Measurements from ENCODE around the gene PRM1.
"Not testable (repeated sequence)": the region's sequence is repeated elsewhere in the genome, so short reads cannot be mapped to it uniquely, and the experiment has no call there.

The PRM1 gene

DNA sequence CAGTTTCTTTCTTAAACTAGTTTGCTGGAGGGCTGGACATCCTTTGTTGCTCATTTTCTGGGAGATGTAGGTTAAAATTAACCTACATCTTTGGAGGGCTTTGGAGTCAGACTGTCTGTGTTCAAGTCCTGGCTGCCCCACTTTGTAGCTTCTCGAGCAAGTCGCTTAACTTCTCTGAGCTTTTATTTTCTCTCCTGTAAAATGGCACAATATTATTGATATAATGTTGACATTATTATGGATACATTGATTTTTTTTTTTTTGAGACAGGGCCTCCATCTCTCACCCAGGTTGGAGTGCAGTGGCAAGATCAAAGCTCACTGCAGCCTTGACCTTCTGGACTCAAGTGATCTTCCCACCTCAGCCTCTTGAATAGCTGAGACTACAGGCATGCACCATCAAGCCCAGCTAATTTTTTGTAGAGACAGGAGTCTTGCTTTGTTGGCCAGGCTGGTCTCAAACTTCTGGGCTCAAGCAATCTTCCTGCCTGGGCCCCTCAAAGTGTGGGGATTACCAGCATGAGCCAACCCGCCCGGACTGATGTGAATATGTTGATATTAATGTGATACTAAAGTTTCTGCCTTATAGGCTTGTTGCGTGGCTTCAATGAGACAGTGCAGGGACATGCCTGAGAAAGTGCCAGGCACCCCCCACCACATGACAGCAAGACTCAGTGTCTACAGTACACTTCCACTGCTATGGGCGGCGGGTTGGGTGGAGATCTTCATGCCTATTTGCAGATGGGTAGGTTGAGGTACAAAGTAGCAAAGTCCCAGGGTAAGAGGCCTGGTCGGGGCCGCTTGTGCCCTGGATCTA is 32.6 kb upstream of the PRM1 start:
- DNase-seq, result no peak

DNA sequence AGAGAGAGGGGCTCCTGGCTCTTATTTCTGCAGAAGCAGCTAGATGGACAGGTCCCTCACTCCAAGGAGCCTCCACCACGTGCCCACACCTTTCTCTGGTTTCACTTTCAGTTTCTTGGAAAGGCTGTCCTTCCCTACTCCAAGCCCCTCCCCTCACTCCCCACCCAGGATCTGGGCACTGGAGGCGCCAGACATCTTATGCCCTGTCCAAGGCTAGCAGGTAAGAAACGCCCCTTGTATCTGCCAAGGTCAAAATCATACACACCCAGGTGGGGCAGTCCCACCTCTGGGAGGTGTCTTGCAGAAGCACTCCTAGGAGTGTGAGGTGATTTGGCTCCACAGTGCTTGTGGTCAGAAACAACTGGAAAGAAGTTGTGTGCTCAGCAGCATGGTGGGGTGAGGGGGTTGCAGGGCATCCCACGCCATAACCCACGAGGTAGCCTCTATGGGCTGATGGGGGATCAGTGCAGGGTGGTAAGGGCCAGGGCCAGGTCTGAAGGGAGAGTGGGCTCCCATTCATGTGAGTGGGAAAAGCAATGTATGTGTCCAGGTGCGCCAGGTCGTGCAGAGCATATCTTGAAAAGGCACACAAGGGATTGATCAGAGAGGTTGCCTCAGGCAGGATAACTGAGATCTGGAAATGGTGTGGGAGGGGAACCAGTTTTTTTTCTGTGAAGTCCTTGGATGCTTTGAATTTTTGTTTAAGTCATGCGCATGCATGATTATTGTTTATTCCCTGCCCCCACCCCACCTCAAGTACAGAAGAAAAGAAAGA is 31.8 kb upstream of the PRM1 start:
- DNase-seq, result peak; percentile 77

DNA sequence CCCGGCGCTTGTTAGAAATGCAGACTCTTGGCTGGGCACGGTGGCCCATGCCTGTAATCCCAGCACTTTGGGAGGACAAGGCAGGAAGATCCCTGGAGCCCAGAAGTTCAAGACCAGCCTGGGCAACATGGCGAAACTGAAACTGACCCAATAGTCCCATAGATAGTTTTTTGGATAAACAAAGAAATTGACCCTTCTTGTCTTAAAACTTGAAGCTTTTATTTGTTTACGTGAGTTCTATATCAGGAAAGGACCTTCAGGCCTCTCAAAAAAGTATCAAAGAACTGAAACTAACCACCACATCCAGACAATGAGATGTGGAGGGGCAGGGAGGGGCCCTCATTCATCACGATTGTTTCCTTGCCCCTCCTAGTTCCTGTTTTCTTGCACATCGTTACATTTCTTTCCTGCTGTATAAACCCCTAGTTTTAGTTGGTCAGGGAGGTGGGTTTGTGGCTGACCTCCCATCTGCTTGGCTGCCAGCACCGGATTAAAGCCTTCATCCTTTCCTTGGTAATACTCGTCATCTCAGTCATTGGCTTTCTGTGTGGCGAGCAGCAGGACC is 29.9 kb upstream of the PRM1 start:
- DNase-seq, result no peak

DNA sequence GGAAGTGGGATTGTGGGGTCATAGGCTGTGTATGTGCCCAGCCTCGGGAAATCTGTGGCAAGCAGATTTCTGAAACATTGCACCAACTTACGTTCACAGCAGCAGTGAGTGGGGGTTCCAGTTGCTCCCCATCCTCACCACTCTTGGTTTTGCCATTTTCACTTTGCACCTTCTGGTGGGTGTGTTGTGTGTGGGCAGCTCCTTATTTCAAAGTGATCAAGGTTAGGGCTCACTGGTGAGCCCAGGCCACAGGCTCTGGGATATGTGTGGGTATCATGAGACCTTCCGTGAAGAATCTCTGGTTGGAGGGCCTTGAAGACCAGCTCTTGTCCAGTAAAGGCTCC is 29.5 kb upstream of the PRM1 start:
- no peak for DNase-seq

DNA sequence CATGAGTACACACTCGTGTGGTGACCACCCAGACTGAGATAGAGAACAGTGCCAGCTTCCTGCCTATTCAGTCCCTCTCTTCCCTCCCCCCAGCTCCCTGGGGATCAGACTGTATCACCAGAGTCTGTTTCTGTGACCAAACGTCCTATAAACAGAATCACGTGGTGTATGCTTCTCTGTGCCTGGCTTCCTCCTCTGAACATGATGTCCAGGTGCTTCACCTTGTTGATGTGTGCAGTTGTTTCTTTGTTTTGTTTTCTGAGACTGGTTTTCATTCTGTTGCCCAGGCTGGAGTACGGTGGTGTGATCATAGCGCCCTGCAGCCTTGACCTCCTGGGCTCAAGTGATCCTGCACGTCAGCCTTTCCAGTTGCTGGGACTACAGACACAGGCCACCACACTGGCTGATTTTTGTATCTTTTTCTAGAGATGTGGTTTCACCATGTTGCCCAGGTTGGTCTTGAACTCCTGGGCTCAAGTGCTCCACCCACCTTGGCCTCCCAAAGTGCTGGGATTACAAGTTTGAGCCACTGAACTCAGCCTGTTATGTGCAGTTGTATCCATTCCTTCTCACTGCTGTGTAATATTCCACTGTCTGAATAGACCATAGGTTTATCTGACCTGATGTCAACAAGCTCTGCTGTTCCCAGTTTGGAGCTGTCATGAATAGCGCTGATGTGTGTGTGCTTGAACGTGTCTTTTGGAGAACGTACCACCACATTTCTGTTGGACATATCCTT is 28.9 kb upstream of the PRM1 start:
- DNase-seq, result peak; percentile 53

DNA sequence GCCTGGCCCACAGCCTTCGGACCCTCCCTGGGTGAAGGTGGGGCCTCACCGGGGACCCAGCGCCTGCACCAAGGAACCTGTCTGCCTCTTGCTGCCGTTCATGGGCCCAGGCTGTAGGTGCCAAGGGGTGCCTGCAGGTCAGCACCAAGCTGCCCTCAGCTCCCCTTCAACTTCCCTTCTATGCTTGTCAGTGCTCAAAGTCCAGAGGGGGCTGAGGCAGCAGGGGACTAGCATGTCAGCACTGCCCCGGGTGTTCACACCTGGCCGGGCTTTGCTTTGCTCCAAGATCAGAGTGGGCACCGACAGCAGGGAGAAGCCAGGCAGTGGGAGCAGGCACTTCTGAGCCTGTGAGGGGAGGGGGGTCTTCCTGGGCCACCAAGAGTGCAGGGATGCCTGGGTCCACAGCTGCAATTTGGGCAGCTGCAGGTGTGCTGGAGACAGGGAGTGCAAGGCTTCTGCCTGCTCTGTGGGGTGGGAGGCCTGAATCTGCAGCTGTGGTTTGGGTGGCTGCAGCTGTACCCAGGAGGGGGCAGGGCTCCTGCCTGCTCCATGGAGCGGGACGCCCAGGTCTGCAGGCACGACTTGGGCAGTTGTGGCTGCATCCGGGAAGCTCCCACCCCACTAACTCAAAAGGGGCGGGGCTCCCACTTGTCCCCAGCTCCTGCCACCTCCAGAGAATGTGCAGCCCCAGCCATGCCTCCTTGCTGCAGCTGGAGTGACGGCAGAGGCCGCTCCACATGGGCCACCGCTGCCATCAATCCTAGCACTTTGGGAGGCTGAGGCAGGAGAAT is 27.6 kb upstream of the PRM1 start:
- DNase-seq, result no peak

DNA sequence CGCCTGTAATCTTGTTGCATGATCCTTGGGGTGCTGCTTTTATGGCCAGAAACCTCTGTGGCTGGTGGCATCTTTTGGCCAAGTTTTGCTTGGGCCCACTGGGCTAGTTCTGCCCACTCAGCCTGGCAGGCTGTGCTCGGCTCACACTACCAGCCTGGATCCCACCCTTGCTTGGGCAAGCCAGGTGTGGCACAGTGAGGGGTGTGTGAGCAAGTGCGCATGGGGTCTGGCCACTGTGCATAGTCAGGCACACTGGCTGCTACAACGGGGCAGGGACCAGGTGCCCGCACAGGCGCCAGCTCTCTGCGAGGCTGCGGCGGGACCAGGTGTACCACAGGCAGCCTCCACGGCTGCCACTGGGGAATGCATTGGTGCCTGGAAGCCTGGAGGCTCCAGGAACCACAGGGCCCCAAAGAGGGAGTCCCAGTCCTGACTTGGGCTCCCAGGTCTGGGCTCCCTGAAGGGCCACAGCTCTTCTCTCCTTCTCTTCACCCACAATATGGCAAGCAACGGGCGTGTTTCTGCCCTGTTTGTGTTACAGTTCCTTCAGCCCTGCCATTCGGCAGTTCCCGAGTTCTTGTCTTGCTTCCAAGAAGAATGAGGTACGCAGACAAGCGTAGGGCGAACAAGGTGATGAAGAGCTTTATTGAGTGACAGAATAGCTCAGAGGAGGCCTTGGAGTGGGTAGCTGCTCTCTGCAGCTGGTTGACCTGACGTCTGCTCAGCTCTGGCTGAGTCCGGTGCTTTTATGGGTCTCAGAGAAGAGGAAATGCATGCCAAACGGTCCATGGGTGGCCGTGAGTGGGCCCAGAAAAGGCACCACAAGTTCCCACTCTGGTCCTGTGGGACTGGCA is 26.7 kb upstream of the PRM1 start:
- DNase-seq, result no peak

DNA sequence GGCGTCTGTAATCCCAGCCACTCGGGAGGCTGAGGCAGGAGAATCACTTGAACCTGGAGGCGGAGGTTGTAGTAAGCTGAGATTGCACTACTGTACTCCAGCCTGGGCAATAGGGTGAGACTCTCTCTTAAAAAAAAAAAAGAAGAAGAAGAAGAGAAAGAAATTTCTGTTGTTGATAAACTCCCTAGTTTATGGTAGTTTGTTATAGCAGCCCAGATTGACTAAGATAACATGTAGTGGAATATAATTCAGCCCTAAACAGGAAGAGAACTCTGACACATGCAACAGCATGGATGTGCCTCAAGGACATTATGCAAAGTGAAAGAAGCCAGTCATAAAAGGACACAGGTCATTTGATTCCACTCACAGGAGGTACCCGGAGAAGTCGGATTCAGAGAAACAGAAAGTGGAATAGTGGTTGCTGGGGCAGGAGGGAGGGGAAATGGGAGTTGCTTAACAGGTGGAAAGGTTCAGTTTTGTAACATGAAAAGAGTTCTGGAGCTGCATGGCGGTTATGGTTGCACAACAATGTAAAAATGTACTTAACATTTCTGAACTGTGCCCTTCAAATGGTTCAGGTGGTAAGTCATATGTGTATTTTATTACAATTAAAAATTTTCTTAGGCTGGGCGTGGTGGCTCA is 26.0 kb upstream of the PRM1 start:
- no peak for DNase-seq

DNA sequence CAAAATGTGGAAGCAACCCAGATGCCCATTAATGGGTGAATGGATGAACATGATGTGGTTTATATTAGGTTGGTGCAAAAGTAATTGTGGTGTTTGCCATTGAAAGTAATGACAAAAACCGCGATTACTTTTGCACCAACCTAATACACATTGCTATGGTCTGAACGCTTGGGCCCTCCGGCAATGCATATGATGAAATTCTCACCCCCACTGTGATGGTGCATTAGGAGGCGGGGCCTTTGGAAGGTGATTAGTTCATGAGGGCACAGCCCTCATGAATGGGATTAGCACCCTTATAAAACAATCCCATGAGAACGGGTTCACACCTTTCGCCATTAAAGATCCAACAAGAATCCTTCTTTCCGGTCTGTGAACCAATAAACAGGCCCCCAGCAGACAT is 25.3 kb upstream of the PRM1 start:
- DNase-seq, result no peak

DNA sequence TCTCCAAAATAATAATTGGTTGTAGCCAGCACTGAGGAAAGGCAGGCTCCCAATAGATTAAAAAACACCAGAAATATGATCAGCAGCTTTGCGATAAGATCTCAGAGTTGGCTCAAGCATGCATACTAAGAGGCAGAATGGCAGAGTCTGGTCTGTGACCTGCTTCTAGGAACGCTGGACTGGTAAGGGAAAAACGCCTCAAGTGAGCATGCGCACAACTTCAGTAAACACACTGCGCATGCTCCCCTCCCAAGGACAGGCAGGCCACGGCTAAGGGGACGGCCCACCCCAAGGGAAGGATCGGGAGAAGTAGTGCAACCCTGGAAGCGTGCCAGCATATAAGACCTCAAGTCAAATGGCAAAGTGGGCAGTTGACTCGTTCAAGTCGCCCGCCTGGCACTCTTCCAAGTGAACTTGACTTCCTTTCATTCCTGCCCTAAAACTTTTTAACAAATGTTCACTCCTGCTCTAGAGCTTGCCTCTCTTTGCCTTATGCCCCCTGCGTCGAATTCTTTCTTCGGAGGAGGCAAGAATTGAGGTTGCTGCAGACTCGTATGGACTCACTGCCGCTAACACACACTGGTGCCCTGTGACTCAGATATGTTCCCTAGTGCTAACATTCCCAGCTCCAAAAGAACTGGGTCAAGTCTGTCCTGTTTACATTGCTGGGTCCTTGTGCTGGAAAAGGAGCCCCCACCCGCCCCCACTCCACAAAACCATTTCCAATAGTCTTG is 22.4 kb upstream of the PRM1 start:
- DNase-seq, result no peak

DNA sequence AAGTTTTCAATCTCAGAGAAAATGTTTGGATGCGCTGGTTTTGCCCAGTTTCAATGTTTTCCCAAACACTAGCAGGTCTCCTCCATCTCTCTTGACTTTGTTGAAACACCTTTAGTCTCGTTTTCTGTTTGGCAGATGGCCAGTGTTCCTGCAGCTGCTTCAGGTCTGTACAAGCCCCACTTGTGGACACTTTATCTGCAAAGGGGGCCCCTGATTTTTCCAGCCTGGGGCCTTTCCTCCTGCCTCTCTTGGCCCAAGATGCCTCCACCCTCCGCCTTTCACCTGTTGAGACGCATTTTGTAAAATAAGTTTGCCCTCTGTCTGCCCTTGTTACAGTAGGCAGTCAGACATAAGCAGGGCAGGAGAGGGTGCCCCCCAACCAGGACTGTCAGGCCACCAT is 21.8 kb upstream of the PRM1 start:
- no peak for DNase-seq

DNA sequence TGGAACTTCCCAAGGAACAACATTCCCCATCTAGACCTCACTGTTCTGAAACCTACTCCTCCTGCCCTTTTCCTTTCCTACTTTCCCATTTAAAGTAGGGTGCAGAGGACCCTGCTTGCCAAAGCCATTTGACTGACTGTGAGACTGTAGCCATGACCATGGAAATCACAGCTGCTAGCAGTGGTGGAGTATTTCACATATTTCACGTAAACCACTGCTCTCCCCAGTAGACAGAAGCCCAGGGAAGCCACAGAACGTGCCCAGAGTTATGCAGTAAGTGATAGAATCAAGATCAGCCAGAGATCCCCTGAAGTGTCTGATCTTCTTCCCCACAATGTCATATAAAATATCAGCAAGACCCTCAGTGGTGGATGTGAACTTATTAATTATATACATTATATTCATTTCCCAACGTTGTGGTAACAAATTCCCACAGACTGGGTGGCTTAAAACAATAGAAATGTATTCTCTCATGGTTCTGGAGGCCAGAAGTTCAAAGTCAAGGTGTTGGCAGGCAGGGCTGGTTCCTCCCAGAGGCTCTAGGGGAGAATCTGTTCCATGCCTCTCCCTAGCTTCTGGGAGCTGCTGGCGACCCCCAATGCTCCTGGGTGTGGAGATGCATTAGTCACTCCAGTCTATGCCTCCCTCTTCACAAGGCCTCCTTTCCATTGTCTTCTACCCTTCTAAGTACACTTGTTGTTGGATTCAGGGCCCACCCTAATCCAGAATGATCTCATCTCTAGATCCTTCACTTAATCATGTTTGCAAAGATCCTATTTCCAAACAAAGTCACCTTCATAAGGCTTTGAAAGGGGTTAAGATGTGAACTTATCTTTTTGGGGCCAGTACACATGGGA is 20.7 kb upstream of the PRM1 start:
- DNase-seq, result peak; percentile 16

DNA sequence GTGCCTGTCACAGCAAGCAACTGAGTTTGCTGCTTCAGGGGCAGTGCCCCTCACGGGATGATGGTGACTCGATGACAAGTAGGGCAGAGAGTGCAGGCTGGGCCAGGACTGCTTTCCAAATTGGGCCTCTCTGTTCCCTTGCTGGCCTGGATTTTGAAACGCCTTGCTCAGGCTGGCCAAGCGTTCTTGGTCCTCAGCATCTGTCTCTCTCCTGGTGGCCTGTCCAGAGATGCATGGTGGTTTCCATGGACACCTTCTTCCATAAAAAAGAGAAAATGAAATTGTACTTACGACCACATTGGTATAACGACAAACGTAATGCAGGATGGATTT is 19.4 kb upstream of the PRM1 start:
- no peak for DNase-seq

DNA sequence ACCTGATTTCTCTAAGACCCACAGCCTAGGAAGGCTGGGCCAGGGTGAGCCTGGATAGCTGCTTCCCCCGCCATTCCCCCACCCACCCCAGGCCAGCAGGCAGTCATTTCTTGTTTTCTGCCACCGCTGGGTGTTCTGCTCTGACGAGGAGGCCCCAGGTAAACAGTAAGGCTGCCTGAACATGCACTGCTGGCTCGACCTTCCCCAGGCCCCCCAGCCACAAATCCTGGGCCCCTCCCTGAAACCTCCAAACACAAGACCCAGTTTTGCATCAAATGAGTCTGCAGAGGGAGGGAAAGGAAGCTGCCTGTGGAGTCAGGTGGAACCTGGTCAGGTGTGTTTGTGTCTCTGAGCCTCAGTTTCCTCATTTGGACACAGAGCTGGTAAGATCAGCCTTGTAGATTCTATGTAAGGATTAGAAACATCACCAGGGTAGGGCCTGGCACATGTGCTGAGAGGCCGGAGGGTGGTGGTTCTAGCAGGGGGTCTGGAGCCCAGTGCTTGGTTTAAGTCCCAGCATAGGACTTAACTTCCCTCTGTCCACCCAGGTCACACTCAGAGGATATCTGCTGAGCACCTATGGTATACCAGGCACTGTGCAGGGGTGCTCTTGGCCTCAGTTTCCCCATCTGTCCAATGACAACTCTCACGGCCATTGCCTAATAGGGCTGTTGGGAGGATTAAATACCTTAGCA is 18.9 kb upstream of the PRM1 start:
- DNase-seq, result no peak

DNA sequence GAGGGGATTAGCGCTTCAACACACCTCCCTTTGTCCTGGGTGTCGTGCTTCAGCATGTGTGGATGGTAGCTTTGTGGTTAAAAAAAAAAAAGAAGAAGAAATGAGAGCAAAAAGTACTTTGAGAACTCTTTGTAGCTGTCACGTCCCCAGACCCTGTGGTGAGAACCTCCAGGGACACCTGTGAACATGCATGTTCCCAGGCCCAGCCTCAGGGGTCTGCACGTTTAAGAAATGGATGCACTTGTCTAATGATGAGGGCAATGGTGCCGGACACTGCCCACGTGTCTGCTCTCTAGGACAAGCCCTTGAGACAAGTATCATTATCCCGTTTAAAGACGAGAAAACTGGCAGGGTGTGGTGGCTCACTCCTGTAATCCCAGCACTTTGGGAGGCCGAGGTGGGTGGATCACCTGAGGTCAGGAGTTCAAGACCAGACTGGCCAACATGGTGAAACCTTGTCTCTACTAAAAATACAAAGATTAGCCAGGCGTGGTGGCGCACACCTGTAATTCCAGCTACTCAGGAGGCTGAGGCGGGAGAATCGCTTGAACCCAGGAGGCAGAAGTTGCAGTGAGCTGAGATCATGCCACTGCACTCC is 17.9 kb upstream of the PRM1 start:
- DNase-seq, result not testable (repeated sequence)

DNA sequence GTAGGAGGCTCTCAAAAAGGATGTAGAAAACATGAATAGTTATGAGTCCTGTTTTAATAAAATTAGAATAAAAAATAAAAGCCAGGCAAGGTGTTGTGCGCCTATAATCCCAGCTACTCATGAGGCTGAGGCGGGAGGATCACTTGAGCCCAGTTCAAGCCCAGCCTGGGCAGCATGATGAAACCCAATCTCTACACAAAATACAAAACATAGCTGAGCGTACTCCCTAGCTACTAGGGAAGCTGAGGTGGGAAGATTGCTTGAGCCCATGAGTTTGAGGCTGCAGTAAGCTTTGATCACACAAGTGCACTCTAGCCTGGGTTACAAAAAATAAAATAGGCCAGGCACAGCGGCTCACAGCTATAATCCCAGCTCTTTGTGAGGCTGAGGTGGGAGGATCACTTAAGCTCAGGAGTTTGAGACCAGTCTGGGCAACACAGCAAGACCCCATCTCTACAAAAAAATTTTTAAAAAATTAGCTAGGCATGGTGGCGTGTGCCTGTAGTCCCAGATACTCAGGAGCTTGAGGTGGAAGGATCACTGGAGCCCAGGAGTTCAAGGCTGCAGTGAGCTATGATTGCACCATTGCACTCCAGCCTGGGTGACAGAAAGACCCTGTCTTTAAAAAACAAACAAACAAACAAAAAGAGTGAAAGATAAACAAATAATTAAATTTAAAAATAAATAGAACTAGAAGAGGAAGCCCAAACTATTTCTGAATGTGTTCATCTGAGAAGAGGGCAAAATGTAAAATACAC is 17.2 kb upstream of the PRM1 start:
- DNase-seq, result no peak

DNA sequence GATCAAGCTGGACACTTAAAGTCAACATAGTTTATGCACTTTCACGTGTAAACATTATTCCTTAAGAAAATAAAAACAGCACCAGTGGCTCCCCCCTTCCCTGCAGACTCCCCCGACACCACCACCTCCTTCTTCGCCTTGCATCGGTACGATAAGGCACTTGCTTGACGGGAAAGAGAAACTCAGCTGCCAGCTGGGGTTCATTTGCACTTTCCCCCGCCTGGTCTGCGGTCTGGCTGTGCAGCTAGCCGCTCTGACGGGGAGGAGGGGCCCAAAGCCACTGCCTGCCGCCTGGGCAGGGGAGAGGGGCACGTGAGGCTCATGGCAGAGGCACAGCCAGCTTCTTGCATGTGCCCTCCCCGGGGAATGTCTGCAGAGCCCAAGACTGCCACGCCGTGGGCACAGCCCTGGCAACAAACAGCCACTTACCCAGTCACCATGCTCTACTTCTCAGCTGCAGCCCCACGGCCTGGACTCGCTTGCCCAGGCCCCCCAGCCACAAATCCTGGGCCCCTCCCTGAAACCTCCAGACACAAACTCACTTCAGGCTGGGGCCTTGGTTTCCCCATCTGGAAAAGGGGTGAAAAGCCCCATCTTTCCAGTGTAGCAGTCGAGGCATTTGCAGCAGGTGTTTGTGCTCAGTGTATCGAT is 16.5 kb upstream of the PRM1 start:
- DNase-seq, result peak; percentile 55
